ENCODE data around the gene LIMK1.

The LIMK1 gene

DNA sequence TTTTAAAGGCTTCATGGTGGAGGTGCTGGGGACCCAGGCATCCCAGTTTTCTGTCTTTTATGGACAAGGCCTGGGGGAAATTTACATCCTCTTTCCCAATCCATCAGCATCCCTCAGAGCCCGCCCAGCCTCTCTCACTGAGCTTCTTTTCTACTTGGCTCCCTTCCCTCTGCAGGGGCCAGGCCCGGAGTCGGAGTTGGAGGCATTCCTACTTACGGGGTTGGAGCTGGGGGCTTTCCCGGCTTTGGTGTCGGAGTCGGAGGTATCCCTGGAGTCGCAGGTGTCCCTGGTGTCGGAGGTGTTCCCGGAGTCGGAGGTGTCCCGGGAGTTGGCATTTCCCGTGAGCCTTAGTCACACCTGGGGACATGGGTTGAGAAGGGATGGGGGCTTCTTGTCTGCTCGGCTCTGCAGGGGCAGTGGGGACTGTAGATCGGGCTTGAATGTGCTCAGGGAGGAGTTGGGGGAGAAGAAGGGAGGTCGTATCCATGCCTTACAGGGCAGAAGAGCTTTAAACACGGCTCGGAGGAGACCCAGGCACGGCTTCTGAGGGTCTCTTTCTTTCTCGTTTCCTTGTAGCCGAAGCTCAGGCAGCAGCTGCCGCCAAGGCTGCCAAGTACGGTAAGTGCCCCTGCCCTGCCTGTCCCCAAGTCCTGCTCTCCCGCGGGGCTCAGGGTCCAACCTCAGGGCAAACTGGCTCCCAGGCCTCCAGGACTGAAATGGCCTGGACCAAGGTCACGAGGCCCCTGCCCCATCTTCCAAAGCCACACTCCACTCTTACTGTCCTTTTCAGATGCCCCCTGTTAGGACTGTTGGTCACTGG, 27.3 kb upstream of the LIMK1 start:
- no peak for DNase-seq

DNA sequence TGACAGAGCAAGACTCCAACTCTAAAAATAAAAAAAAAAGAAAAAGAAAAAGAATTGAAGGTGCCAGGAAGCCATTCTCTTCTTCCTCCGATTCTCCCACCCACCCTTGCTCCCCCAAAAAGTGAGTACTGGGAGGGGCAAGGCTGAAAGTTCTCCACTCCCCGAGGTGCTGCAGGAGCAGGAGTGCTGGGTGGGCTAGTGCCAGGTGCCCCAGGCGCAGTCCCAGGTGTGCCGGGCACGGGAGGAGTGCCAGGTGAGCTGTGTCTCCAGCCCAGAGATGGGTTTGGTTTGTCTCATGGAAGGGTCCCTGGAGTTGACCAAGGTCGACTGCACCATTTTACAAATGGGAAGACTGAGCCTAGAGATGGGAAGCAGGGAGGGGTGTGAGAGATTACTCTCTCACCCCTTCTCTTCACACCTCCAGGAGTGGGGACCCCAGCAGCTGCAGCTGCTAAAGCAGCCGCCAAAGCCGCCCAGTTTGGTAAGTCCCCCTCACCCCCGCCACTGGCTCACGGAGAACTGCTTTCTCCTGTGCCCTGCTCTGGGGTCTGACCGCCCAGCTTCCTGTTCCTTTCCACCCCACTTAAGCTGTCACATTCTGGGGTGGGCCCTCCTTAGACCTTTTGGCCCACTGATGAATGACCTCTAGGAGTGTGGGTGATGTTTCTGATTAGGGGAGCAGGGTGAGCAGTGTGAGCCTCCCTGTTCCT, 26.2 kb upstream of the LIMK1 start:
- DNase-seq, result no peak

DNA sequence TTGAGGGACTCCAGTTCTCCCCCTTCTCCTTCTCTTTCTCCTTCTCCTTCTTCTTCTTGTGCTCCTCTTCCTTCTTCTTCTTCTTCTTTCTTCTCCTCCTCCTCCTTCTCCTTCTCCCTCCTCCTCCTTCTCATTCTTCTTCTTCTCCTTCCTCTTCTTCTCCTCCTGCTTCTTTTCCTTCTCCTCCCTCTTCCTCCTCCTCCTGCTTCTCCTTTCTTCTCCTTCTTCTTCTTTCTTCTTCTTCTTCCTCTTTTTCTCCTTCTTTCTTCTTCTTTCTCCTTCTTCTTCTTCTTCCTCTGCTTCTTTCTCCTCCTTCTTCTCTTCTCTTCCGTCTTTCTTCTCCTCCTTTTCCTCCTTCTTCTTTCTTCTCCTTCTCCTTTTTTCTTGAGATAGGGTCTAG, 25.6 kb upstream of the LIMK1 start:
- no peak for DNase-seq

DNA sequence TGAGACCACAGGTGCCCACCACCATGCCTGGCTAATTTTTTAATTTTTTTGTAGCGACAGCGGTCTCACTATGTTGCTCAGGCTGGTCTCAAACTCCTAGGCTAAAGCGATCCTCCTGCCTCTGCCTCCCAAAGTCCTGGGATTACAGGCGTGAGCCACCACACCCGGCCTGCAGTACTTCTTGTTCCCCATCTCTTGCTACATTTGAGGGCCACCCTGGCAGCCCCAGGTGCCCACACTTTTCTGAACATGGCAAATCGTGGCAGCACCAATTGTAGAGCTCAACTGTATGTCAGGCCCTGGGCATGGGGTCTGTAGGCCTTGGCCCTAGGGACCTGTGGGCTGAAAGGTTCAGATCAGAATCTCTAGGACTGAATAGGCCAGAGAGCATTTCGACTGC, 25.1 kb upstream of the LIMK1 start:
- DNase-seq, result no peak

DNA sequence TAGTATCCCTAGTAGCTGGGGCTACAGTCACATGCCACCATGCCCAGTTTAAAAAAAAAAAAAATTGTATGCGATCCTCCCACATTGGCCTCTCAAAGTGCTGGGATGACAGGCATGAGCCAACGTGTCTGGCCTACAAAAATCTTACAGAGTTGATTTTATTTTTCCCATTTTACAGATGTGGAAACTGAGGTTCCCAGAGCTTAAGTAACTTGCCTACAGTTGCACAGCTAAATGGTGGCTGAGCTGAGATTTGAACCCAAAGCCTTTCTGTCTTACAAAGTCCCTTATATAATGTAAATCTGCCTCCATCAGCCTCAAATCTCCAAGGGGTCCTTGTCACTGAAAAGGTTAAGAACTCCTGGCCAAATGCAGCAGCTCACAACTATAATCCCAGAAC, 24.6 kb upstream of the LIMK1 start:
- DNase-seq, result no peak

DNA sequence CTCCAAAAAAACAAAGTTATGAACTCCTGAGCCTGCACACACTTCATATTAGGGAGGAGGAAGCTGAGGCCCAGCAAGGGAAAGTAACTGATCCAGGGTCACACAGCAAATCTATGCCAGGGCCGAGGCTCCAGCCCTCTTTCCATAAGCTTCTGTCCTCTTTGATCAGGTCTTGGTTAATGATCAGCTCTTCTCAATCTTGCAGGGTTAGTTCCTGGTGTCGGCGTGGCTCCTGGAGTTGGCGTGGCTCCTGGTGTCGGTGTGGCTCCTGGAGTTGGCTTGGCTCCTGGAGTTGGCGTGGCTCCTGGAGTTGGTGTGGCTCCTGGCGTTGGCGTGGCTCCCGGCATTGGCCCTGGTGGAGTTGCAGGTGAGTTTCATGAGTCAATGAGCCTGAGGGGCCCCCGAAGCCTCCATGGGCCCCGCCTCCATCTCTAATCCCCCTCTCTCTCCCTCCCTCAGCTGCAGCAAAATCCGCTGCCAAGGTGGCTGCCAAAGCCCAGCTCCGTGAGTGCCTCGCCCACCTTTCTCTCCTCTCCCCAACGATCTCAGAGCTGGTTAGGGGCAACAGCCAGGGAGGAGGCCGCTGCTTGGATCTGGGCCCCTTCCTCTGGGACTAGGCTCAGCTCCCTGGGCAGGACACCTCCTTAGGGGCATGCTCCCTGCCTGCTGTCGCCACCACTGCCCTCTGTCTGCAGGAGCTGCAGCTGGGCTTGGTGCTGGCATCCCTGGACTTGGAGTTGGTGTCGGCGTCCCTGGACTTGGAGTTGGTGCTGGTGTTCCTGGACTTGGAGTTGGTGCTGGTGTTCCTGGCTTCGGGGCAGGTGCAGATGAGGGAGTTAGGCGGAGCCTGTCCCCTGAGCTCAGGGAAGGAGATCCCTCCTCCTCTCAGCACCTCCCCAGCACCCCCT, 23.7 kb upstream of the LIMK1 start:
- no peak for DNase-seq

DNA sequence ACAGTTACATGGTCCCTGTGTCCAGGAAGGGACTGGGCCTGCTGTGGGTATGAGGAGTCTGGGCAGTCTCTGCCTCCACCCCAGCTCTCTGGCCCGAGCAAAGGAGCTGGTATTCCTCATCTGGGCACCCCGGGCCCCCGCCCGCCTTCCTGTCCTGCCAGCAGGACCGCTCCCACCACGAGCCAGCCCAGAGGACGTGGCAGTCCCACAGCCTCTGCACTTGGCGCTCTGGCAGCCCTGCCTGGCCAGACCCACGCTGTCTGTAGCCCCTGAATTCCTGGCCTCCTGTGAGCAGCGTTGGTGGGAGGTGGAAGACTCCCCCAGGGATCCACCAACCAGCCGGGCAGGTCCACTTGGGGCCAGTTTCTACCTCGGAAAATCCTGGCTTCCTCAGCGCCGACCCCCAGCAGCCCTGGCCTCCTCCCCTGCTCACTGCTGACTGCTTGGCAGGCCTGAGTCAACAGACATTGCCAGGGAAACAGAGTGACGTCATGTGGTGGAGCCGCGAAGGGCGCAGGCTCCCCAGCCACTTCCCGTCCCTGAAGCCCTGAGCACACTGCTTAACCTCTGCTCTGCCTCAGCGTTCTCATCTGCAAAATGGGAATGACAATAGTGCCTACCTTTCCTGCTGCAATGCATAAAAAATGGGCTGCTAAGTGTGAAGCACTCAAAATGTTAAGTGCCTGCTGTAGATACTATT, 21.6 kb upstream of the LIMK1 start:
- peak; percentile 52 for DNase-seq

DNA sequence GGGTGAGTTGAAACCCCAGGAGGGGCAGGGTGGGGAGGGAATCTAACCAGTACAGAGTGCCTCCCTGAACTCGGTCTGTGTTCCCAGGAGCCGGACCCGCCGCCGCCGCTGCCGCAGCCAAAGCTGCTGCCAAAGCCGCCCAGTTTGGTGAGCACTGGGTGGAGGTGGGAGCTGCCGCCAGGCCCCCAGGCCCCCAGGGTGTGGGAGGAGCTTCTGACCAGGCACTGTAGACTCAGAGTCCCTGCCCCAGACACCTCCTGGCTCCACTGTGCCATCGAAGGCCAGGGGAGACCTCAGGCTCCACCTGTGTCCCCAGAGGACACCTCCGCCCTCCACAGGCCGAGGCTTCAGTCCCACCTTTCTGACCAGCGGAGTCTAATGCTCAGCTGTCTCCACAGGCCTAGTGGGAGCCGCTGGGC, 20.4 kb upstream of the LIMK1 start:
- DNase-seq, result no peak

DNA sequence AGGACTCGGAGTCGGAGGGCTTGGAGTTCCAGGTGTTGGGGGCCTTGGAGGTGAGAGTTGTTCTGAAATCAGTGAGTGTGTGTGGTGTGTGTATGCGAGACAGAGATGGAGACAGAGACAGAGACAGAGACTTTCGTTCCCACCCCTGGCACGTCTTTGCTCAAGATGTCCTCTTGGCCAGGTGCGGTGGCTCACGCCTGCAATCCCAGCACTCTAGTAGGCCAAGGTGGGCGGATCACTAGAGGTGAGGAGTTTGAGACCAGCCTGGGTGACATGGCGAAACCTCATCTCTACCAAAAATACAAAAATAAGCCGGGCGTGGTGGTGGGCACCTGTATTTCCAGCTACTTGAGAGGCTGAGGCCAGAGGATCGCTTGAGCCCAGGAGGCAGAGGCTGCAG, 20.0 kb upstream of the LIMK1 start:
- DNase-seq, result no peak

DNA sequence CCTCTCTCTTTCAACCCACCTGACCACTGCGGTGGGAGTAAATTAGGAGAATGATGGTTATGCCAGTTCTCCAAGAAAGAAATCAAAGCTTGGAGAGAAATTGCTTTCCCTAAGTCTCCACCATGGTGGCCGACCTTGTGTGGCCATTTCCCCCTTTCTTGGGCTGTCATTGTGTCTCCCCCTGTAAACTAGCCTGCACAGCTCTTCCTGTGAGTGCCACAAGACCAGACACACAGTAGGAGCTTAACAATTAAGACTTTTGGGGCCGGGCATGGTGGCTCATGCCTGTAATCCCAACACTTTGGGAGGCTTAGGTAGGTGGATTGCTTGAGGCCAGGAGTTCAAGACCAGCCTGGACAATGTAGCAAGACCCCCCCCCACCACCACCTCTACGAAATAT, 18.9 kb upstream of the LIMK1 start:
- no peak for DNase-seq

DNA sequence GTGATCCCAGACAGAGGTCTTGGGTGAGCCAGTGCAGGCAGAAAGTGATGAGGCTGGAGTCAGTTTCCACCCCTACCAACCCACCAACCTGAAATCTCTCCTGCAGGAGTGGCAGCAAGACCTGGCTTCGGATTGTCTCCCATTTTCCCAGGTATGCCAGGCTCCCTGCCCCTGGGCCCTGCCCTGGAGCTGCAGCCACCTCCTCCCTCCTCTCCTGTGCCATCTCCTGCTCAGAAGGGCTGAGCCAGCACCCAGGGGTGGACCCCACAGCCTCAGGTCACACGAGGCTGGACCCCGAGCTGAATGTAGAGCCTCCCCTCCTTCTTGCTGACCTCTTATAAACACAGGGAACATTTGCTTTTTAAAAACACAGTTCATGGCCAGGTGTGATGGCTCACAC, 17.0 kb upstream of the LIMK1 start:
- DNase-seq, result no peak

DNA sequence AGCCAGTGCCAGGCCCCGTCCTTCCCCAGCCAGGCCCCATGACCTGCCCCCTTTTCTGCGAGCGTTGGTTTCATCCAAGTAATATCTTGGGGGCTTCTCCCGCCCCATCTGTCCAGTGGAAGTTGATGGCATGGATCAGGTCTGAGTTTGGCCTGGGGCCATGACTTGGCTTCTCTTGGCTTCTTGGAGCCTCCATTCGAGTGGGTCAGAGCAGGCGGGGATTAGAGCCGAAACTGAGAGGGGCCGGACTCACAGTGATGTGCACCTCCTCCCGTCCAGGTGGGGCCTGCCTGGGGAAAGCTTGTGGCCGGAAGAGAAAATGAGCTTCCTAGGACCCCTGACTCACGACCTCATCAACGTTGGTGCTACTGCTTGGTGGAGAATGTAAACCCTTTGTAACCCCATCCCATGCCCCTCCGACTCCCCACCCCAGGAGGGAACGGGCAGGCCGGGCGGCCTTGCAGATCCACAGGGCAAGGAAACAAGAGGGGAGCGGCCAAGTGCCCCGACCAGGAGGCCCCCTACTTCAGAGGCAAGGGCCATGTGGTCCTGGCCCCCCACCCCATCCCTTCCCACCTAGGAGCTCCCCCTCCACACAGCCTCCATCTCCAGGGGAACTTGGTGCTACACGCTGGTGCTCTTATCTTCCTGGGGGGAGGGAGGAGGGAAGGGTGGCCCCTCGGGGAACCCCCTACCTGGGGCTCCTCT, 15.1 kb upstream of the LIMK1 start:
- no peak for DNase-seq

DNA sequence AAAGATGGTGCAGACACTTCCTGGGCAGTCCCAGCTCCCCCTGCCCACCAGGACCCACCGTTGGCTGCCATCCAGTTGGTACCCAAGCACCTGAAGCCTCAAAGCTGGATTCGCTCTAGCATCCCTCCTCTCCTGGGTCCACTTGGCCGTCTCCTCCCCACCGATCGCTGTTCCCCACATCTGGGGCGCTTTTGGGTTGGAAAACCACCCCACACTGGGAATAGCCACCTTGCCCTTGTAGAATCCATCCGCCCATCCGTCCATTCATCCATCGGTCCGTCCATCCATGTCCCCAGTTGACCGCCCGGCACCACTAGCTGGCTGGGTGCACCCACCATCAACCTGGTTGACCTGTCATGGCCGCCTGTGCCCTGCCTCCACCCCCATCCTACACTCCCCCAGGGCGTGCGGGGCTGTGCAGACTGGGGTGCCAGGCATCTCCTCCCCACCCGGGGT, 14.5 kb upstream of the LIMK1 start:
- no peak for DNase-seq

DNA sequence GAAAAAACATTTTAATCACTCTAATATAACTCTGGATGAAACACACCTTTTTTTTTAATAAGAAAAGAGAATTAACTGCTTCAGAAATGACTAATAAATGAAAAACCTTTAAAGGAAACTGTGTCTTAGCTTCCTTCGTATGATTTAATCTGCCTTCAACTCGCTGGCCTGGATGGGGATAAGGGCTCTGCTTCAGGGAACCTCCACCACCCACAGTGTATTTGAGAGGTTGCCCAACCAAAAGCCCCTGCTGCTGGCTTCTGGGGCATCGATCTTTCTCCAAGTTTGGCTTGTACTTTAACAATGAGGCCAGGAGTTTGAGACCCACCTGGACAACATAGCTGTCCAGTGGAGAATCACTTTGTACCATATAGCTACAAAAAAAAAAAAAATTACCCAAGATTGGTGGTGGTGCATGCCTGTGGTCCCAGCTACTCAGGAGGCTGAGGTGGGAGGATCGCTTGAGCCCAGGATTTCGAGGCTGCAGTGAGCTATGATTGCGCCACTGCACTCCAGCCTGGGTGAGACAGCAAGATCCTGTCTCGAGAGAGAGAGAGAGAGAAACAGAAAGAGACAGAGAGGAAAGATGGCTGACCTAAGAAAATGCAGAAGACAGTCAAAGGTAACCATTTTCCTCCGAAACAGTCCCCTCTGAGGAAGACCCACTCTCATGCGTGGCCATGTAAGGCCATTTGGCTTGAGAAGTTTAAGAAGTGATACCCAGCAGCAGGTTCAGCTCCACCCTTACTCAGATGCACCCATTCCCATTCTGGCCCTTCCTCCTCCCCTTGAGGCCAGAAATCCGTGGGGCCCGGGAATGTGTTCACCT, 13.6 kb upstream of the LIMK1 start:
- no peak for DNase-seq

DNA sequence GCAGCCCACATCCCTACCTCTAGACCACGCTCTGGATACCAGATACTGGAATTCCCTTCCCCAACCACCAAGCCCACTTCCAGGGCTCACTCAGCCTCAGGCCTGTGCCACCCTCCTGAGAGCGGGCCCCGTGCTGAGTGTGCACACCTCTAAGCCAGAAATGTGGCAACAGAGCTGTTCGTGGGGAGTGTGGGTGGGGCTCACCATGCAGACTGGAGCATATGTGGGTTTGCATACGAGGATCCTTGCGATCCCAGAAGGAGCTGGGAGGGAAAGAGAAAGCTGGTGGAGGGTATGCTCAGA, 13.0 kb upstream of the LIMK1 start:
- no peak for DNase-seq

DNA sequence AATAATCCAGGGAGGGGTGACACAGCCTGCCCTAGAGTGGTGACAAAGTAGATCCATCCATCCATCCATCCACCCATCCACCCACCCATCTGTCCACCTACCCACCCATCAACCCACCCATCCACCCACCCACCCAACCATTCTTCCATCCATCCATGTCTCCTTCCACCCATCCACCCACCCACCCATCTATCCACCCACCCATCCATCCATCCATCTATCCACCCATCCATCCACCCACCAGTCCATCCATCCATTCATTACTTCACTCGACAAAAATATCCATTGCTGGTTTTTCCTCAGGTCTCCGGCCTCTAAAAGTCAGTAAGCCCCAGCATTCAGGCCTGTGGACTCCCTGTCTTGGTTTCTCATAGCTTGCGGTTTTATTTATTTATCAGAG, 12.5 kb upstream of the LIMK1 start:
- no peak for DNase-seq

DNA sequence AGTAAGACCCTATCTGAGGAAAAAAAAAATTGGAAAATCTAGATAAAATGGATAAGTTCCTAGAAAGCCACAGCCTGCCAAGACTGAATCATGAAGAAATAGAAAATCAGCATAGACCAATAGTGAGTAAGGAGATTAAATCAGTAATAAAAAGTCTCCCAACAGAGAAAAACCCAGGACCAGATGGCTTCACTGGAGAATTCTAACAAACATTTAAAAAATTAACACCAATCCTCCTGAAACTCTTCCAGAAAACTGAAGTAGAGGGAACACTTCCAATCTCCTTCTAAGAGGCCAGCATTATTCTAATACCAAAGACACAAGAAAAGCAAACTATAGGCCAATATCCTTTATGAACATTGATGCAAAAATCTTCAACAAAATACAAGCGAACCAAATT, 8.8 kb upstream of the LIMK1 start:
- DNase-seq, result no peak

DNA sequence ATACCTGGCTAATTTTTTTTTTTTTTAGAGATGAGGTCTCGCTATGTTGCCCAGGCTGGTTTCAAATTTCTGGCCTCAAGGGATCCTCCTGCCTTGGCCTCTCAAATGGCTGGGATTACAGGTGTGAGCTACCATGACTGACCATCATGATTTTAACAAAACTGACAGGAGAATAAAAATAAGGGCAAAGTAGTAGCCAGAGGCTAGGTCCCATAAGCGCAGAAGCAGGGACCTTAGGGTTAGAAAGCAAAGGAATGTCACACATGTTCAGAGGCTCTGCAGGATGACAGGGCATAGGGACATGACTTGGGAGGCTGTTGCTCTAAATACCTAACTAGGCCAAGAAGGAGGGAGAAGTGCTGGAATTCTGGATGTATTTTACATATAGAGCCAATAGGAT, 5.1 kb upstream of the LIMK1 start:
- DNase-seq, result no peak

DNA sequence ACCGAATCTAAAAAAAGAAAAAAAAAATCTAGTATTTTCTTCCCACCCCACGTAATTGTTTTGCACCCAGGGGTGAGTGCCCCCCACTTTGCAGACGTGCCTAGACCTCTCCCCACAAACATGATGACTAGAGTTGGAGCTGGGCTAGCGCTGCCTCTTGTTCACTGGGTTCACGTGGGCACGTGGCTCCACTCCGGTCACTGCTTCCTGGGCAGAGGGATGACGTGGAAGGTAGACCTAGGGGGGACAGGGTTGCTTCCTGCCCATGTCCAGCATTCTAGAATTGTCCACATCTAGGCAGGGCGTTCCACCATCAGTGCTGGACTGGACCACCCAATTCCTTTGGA, 861 bp upstream of the LIMK1 start:
- no peak for DNase-seq

DNA sequence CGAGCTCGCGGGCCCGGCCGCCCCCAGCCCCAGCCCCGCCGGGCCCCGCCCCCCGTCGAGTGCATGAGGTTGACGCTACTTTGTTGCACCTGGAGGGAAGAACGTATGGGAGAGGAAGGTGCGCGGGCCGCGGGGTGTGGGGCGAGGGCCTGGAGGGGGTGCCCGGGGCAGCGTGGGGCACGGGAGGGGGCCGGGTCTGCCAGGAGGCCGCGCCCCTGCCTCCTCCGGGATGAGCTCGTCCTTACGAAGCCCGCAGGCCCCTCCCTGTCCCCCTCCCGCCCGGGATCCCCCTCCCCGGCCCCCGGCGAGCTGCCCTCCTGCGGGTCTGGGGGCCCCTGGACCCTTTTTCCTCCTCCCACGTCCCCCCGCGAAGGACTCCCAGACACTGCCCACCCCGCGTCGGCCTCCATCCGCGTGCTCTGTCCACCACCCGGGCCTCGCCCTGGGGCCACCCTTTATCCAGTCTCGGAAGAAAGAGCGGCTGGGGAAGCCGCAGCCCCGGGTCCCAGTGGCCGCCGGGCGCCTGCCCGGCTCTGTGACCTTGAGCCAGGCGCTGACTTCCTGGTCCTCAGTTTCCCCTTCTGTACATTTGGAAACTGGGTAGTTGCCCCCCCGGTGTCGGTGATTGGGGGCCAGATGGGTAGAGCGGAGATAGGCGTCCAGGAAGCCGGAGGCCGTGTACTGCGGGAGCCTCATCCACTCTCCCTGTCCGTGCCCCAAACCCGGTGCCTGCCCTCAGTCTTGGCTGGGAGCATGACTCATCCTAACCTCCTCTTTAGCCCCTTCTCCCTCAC, 521 bp downstream of the LIMK1 start:
- no peak for DNase-seq
